Activated naive CD4-positive, alpha-beta T cell (primary cell): ENCODE measurements around the gene DENND4C.

Experiments
- DNase-seq, 4 experiments: peaks; one replicate each; lab custom pipeline; 2025; lab: John Stamatoyannopoulos, UW

DENND4C gene

DNA sequence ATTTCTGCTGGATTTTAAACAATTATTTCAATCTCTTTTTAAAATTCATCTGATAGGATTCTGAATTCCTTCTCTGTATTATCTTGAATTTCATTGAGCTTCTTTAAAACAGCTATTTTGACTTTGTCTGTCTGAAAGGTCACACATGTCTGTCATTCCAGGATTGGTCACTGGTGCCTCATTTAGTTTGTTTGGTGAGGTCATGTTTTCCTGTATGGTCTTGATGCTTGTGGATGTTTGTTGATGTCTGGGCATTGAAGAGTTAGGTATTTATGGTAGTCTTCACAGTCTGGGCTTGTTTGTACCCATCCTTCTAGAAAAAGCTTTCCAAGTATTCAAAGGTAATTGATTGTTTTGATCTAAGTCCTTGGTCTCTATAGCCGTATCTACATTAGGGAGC lies 39.1 kb downstream of the DENND4C start:
- no peak for DNase-seq

DNA sequence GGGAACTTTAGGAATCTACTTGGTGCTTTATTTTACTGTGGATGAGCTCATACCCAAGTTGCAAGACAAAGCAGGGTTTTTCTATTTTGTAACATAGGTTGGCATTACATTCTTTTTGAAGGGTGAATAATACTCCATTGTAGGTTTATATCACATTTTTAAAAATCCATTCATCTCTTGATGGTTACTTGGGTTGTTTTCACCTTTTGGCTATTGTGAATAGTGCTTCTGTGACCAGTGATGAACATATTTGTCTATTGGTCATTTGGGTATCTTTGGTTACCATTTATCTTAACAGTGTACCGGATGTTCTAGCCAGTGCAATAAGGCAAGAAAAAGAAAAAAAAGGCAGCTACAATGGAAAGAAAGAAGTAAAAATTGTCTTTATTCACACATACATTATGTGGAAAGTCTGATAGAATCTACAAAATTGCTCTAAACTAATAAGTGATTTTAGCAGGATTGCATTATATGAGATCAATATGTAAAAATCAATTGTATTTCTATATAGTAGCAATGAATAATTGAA lies 40.0 kb downstream of the DENND4C start:
- no peak for DNase-seq

- no peak for DNase-seq
Observed at GRCh38 chr9:19271081-19271480, 40.6 kb downstream of the DENND4C start.

DNA sequence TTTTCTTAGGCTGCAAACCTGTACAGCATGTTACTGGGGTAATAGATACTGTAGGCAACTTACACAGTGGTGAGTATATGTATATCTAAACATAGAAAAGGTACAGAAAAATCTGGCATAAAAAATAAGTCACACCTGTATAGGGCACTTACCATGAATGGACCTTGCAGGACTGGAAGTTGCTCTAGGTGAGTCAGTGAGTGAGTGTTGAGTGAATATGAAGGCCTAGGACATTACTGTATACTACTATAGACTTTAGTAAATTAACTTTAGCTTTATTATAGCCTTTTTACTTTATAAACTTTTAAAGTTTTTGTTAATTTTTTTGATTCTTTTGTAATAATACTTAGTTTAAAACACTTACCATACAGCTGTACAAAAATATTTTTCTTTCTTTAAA lies 51.3 kb downstream of the DENND4C start:
- no peak for DNase-seq

GRCh38 chr9:19283072-19283710 lies 52.7 kb downstream of the DENND4C start:
- DNase-seq: no peak

GRCh38 chr9:19284729-19285128 lies 54.2 kb downstream of the DENND4C start:
- no peak for DNase-seq

GRCh38 chr9:19286634-19287188 lies 56.2 kb downstream of the DENND4C start:
- no peak for DNase-seq

DNA sequence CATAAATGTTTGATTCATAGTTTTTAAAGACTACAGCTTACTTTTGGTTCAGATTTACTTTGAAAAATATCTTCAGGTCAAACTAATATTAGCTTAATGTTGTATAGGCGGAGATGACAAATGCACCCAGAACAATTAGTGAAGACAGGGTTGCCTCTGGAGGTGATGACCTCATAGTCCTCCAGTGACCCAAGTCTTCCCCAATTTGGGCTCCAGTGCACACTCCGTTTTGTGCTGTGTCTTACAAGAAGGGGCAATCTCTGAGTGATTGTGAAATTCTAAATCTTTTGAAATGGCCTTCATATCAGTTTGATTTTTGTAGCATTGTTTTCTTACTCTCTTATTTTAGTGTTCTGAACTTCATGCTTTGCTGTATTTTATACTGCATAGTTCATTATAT lies 57.6 kb downstream of the DENND4C start:
- no peak for DNase-seq

DNA sequence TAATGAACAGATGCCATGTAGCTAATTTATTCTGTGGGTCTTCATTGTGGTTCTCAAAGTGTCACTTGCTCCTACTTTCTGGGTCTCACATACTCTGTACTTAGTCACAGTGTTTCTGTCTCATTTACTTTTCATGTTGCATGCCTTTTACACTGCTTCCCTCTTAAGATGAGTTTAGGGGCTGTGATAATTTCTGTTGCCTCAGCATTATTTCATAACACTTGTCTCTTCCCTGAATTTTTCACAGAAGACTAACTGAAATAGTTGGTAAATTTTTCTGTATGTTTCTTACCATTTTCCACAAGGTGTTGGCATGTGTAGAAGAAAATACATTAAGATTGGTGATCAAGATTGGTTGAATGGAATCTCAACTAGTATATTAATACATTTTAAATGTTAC lies 59.6 kb downstream of the DENND4C start:
- DNase-seq: no peak

- DNase-seq: no peak
Observed at GRCh38 chr9:19294219-19294618, 63.7 kb downstream of the DENND4C start.

GRCh38 chr9:19298436-19299000 lies 68.0 kb downstream of the DENND4C start:
- no peak for DNase-seq

GRCh38 chr9:19303216-19303615 lies 72.7 kb downstream of the DENND4C start:
- DNase-seq: no peak

- DNase-seq: no peak
Observed at GRCh38 chr9:19306568-19306967, 76.1 kb downstream of the DENND4C start.

DNA sequence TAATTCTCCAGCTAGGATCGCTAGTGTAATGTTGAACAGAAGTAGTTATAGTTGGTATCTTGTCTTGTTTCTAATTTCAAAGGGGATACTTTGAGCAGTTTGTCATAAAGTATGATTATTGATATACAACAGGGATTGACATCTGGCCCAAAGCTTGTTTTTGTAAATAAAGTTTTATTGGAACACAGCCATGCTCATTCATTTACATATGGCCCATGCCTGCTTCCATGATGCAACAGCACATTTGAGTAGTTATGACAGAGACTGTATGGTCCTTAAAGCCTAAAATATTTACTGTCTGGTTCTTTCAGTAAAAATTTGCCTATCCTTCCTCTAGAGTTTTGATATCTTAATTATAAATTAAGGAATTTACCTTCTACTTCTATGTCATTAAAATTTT lies 79.8 kb downstream of the DENND4C start:
- no peak for DNase-seq

DNA sequence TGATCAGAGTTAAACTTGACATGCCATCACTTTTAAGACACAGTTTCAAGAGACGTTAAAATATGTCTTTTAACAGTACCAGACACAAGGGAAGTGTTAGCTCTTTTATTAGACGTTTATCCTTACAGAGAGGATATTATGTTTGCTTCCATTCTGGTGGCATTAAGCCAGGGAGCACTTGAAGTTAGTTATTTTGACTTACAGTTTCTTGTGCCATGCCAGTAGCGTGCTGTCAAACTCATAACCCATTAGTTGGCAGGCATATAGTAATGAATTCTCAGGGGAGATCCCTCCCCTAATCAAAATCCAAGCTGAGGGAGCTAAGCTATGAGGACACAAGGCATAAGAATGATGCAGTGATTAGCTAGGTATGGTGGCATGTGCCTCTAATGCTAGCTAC lies 83.1 kb downstream of the DENND4C start:
- no peak for DNase-seq

DNA sequence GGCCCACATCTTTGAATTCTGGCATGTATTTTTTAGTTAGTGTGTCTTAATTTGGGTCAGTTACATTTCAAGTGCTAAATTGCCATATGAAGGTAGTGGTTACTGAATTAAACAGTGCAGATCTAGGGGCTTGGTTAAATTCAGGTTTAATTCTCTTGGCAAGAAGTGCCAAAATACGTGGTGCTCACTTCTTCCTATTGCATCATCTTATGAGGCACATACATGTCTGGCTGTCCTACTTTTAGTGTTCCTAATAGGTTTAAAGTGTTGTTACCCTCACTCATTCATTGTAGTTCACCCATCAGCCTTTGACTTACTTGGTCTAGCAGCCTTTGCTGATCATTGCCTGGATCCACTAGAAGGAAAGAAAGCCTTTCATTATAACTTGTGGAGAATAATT lies 90.0 kb downstream of the DENND4C start:
- DNase-seq: no peak

DNA sequence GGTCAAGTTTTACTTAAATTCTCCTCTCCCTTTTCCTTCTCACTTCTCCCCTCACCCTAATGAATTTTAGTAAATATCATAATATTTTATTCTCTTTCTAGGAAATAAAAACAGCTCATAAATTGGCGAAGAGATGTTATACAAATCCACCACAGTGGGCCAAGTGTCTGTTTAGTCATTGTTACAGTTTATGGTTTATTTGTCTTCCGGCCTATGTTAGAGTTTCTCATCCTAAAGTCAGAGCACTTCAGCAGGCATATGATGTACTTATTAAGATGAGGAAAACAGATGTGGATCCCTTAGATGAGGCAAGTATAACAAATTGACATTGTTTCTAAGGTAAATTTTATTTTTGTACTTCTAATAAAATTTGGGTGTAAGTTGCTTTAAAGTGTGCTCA lies 101.4 kb downstream of the DENND4C start:
- no peak for DNase-seq

GRCh38 chr9:19336166-19336565 lies 105.7 kb downstream of the DENND4C start:
- DNase-seq: no peak

GRCh38 chr9:19342947-19343346 lies 112.5 kb downstream of the DENND4C start:
- no peak for DNase-seq

DNA sequence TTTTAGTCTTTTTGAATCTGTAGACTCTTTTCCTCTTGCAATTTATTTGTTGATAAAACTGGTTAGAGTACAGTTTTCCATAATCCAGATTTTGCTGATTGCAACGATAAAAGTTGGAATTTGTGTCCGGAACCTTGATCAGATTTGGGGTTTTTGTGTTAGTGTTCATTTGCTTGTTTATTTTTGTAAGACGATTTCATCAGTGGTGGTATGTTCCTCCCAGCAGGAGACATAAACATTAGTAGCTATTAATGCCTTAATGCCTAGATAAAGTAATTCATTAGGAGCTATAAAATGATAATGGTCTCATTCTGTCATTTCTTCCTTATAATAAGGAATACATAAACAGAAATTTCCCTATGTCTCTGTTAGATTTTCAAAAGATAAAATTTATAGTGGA lies 128.2 kb downstream of the DENND4C start:
- DNase-seq: no peak

- no peak for DNase-seq
Observed at GRCh38 chr9:19369107-19369506, 138.6 kb downstream of the DENND4C start.

- DNase-seq: no peak
Observed at GRCh38 chr9:19371942-19372341, 141.4 kb downstream of the DENND4C start.

DNA sequence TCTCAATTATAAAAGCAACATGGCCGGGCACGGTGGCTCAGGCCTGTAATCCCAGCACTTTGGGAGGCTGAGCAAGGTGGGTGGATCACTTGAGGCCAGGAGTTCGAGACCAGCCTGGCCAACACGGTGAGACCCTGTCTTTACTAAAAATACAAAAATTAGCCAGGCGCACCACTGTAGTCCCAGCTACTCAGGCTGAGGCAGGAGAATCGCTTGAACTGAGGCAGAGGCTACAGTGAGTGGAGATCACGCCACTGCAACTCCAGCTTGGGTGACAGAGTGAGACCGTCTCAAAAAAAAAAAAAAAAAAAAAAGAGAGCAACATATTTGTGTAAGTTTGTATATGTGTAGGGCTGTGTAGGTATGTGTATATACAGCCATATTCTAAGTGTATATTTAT lies 142.1 kb downstream of the DENND4C start:
- no peak for DNase-seq

DNA sequence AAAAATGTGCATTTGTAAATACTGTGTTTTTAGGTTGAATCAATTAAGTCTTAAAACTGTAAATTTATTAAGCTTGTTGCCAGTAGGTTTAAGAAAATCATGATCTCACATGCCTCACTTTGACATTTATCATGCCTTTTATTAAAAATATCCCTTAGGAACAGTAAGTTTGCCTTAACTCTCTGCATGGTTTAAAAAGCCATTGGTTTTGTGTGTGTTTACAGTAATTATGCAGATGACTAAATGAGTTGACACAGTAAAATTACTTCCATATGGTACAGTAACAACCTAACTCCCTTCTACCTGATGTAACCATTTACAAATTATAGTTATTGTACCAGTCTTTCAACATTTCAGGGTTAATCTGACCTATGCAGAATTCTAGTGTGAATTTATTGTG lies 143.0 kb downstream of the DENND4C start:
- DNase-seq: no peak
